IMR-90 (cell line): Measurements from ENCODE around the gene LRRC73. TPM values are rescaled to one million over a fixed set of nuclear protein-coding genes. Genes with fewer than 3 reads are reported as not detected.
A peak's percentile ranks its signal among the peaks of the same experiment; 100 is the strongest.

Source experiments
- ATAC-seq: fragments of 200-7000 bp; cut with Tn5 transposase; 2 replicates; pipeline ENCODE4 v1.9.1; 2020; ENCODE audit warnings: low read depth, mild to moderate bottlenecking, moderate library complexity
- BruUV-seq: library from RNA; stranded (reverse); fragments of 400-500 nt; replicated peaks from 2 replicates; lab custom pipeline; 2021; lab: Mats Ljungman, UMichigan
- CTCF ChIA-PET: fragments of 300-600 bp; formaldehyde crosslinking; extraction: SDS; loops from one replicate; lab custom pipeline; 2021; ENCODE audit warnings: antibody characterized with exemption; lab: Yijun Ruan, JAX
- POLR2A ChIA-PET: fragments of 300-600 bp; sonication (Branson Sonifier 250); formaldehyde crosslinking; loops from one replicate; lab custom pipeline; 2022; ENCODE audit warnings: antibody characterized with exemption; ENCODE audit not compliant: unreplicated experiment; lab: Charles Lee
- DNase-seq: peaks from one replicate; pipeline ENCODE4 v3.0.0; 2013
- H2AFZ ChIP-seq: replicated peaks from 2 replicates; pipeline ENCODE3; 2013; ENCODE audit warnings: low read length, mild to moderate bottlenecking; ENCODE audit not compliant: poor library complexity
- H2AK5ac ChIP-seq: 2 replicates; pipeline ENCODE4 v1.6.1; 2013; ENCODE audit warnings: low read depth, low read length, inconsistent platforms
- H2AK9ac ChIP-seq: replicated peaks from 2 replicates; pipeline ENCODE3; 2013; ENCODE audit warnings: mild to moderate bottlenecking, low read depth, low read length, moderate library complexity; ENCODE audit not compliant: poor library complexity
- H2BK120ac ChIP-seq: 2 replicates; pipeline ENCODE4 v1.6.1; 2013; ENCODE audit warnings: low read depth, low read length, inconsistent platforms
- H2BK15ac ChIP-seq: 3 replicates; pipeline ENCODE4 v1.6.1; 2013; ENCODE audit warnings: low read depth, low read length, inconsistent platforms
- H2BK20ac ChIP-seq: 2 replicates; pipeline ENCODE4 v1.6.1; 2013; ENCODE audit warnings: low read depth, mild to moderate bottlenecking, inconsistent platforms, low read length, moderate library complexity
- H2BK5ac ChIP-seq: 2 replicates; pipeline ENCODE4 v1.6.1; 2013; ENCODE audit warnings: mild to moderate bottlenecking, low read depth, low read length, inconsistent platforms; ENCODE audit not compliant: poor library complexity, severe bottlenecking
- H3K14ac ChIP-seq: replicated peaks from 2 replicates; pipeline ENCODE4 v1.6.1; 2013; ENCODE audit warnings: low read depth, low read length, inconsistent platforms
- H3K18ac ChIP-seq: 2 replicates; pipeline ENCODE4 v1.6.1; 2013; ENCODE audit warnings: low read depth, low read length, control low read depth
- H3K23ac ChIP-seq: 2 replicates; pipeline ENCODE4 v1.6.1; 2013; ENCODE audit warnings: low read depth, low read length, inconsistent platforms
- H3K27ac ChIP-seq: 2 replicates; pipeline ENCODE4 v1.5.1; 2013; ENCODE audit warnings: mild to moderate bottlenecking, control low read depth, low read length; ENCODE audit not compliant: insufficient read depth
- H3K27me3 ChIP-seq: 2 replicates; pipeline ENCODE4 v1.6.1; 2013; ENCODE audit warnings: low read length; ENCODE audit not compliant: control insufficient read depth, insufficient read depth
- H3K36me3 ChIP-seq: 2 replicates; pipeline ENCODE4 v1.6.1; 2013; ENCODE audit warnings: low read length, mixed read lengths; ENCODE audit not compliant: control insufficient read depth, insufficient read depth
- H3K4ac ChIP-seq: 2 replicates; pipeline ENCODE4 v1.6.1; 2013; ENCODE audit warnings: low read depth, low read length, inconsistent platforms
- H3K4me1 ChIP-seq: 2 replicates; pipeline ENCODE4 v1.6.1; 2013; ENCODE audit warnings: low read length, mixed read lengths; ENCODE audit not compliant: control insufficient read depth, insufficient read depth
- H3K4me2 ChIP-seq: 2 replicates; pipeline ENCODE4 v1.6.1; 2013; ENCODE audit warnings: low read depth, mild to moderate bottlenecking, control low read depth, low read length, moderate library complexity
- H3K4me3 ChIP-seq: 2 replicates; pipeline ENCODE4 v1.5.1; 2013; ENCODE audit warnings: low read depth, mild to moderate bottlenecking, control low read depth, low read length, moderate library complexity; ENCODE audit not compliant: insufficient read depth
- H3K56ac ChIP-seq: 2 replicates; pipeline ENCODE4 v1.6.1; 2013; ENCODE audit warnings: low read length, inconsistent platforms; ENCODE audit not compliant: insufficient read depth; ENCODE audit errors: extremely low read depth
- H3K79me1 ChIP-seq, 2 experiments: 2 replicates each; pipeline ENCODE4 v1.6.1; 2013; ENCODE audit warnings: low read length in 2 of 2, inconsistent platforms in 1 of 2, low read depth in 1 of 2
- H3K9ac ChIP-seq: 2 replicates; pipeline ENCODE4 v1.6.1; 2013; ENCODE audit warnings: low read depth, low read length, control low read depth
- H3K9me1 ChIP-seq: 2 replicates; pipeline ENCODE4 v1.6.1; 2013; ENCODE audit warnings: low read length, inconsistent platforms; ENCODE audit not compliant: insufficient read depth
- H3K9me3 ChIP-seq: 2 replicates; pipeline ENCODE4 v1.6.1; 2013; ENCODE audit warnings: low read length; ENCODE audit not compliant: control insufficient read depth, insufficient read depth
- H4K20me1 ChIP-seq: 2 replicates; pipeline ENCODE4 v1.6.1; 2013; ENCODE audit warnings: low read length, inconsistent platforms; ENCODE audit not compliant: insufficient read depth
- H4K5ac ChIP-seq: 2 replicates; pipeline ENCODE4 v1.6.1; 2013; ENCODE audit warnings: mild to moderate bottlenecking, low read depth, low read length, control low read depth
- H4K8ac ChIP-seq, 2 experiments: 2 replicates each; pipeline ENCODE4 v1.6.1; 2013; ENCODE audit warnings: low read depth in 2 of 2, low read length in 2 of 2, control low read depth in 1 of 2, inconsistent platforms in 1 of 2
- H4K91ac ChIP-seq: 2 replicates; pipeline ENCODE4 v1.6.1; 2013; ENCODE audit warnings: low read depth, low read length, inconsistent platforms; ENCODE audit not compliant: insufficient read depth
- BHLHE40 ChIP-seq: fragments of 150-350 bp; IDR thresholded peaks from 2 replicates; pipeline ENCODE4 v1.6.1; 2016; ENCODE audit warnings: mild to moderate bottlenecking, low read depth, low read length
- CEBPB ChIP-seq: IDR thresholded peaks from 2 replicates; pipeline ENCODE4 v1.6.1; 2012; ENCODE audit warnings: low read depth, low read length, improper control_type of control experiment
- CHD1 ChIP-seq: IDR thresholded peaks from 2 replicates; pipeline ENCODE4 v1.6.1; 2012; ENCODE audit warnings: low read depth, low read length, improper control_type of control experiment
- CTCF ChIP-seq: conservative IDR thresholded peaks from 2 replicates; pipeline ENCODE4 v1.5.1; 2012; ENCODE audit warnings: mild to moderate bottlenecking, low read depth, low read length, improper control_type of control experiment
- ELK1 ChIP-seq: fragments of 150-350 bp; IDR thresholded peaks from 2 replicates; pipeline ENCODE4 v1.6.1; 2016; ENCODE audit warnings: low read depth, mild to moderate bottlenecking, low read length, moderate library complexity, borderline replicate concordance
- FOS ChIP-seq: fragments of 150-350 bp; IDR thresholded peaks from 2 replicates; pipeline ENCODE4 v1.6.1; 2016; ENCODE audit warnings: low read depth, low read length
- MAFK ChIP-seq: IDR thresholded peaks from 2 replicates; pipeline ENCODE4 v1.6.1; 2012; ENCODE audit warnings: low read depth, low read length, improper control_type of control experiment
- MAZ ChIP-seq: IDR thresholded peaks from 2 replicates; pipeline ENCODE4 v1.6.1; 2012; ENCODE audit warnings: low read depth, mild to moderate bottlenecking, low read length, improper control_type of control experiment, moderate library complexity, borderline replicate concordance
- MXI1 ChIP-seq: IDR thresholded peaks from 2 replicates; pipeline ENCODE4 v1.6.1; 2012; ENCODE audit warnings: low read depth, mild to moderate bottlenecking, low read length, moderate library complexity, borderline replicate concordance
- NFE2L2 ChIP-seq: fragments of 150-350 bp; IDR thresholded peaks from 2 replicates; pipeline ENCODE4 v1.6.1; 2016; ENCODE audit warnings: low read depth, mild to moderate bottlenecking, low read length
- POLR2A ChIP-seq: IDR thresholded peaks from 2 replicates; pipeline ENCODE4 v1.6.1; 2012; ENCODE audit warnings: mild to moderate bottlenecking, low read depth, low read length
- RAD21 ChIP-seq: IDR thresholded peaks from 2 replicates; pipeline ENCODE4 v1.6.1; 2012; ENCODE audit warnings: low read length, improper control_type of control experiment
- RCOR1 ChIP-seq: IDR thresholded peaks from 2 replicates; pipeline ENCODE4 v1.6.1; 2012; ENCODE audit warnings: mild to moderate bottlenecking, low read length, improper control_type of control experiment; ENCODE audit not compliant: insufficient replicate concordance
- RFX5 ChIP-seq: IDR thresholded peaks from 2 replicates; pipeline ENCODE4 v1.8.0; 2012; ENCODE audit warnings: low read depth, mild to moderate bottlenecking, low read length, moderate library complexity
- SMC3 ChIP-seq: fragments of 150-350 bp; IDR thresholded peaks from 2 replicates; pipeline ENCODE4 v1.6.1; 2016; ENCODE audit warnings: low read depth, mild to moderate bottlenecking, antibody characterized with exemption, low read length, moderate library complexity
- USF2 ChIP-seq: fragments of 150-350 bp; IDR thresholded peaks from 2 replicates; pipeline ENCODE4 v1.6.1; 2017; ENCODE audit warnings: mild to moderate bottlenecking, antibody characterized with exemption, low read length, low read depth
- WGBS, 2 experiments: methylation state at CpG; one replicate each; pipeline versions ENCODE4 v1.1.5 to v1.1.7; 2013; ENCODE audit warnings: missing lambda C conversion rate in 2 of 2; ENCODE audit not compliant: insufficient read length in 1 of 2; ENCODE audit errors: extremely low coverage in 2 of 2; 5-methylcytosine and 5-hydroxymethylcytosine counted together
- dilution Hi-C: fragments of 300-500 bp; cut with HindIII; formaldehyde crosslinking; loops from one replicate; pipeline ENCODE4 v1.14.3; 2018; ENCODE audit warnings: low sequenced_read_pairs; ENCODE audit not compliant: unreplicated experiment
- in situ Hi-C: fragments of 300-500 bp; cut with MboI; formaldehyde crosslinking; loops from 3 replicates; pipeline ENCODE4 v1.14.3; 2019; ENCODE audit warnings: low sequenced_read_pairs, inconsistent platforms, mixed read lengths
- intact Hi-C: fragments of 100-400 bp; cut with micrococcal nuclease; formaldehyde crosslinking; loops from 2 replicates; pipeline ENCODE4 v1.10.0; 2022
- polyA plus RNA-seq, 3 experiments: library from polyadenylated mRNA; depleted of rRNA; stranded (reverse); fragments of >200 nt; gene quantifications; 2 replicates each; pipeline ENCODE4 v1.2.3, GENCODE V29; 2012; ENCODE audit warnings: low replicate concordance in 1 of 3
- total RNA-seq: library from RNA; depleted of rRNA; stranded (reverse); fragments of >200 nt; gene quantifications from 2 replicates; pipeline ENCODE4 v1.2.3, GENCODE V29; 2012

The LRRC73 gene
- total and polyA plus RNA-seq, 2 of the 4 experiments (the other 2 are of a cell fraction), result under 0.01 to 0.31 TPM

GRCh38 chr6:43508481-43509141 is 1.5 kb downstream of the LRRC73 start:
- H2BK120ac ChIP-seq, result no peak overlapping the region
- ChIA-PET POLR2A (no interaction called here), CTCF (interaction anchor here (1.0 kb wide), 1 partner anchor 8 kb away, joined by 3 read pairs; the partner anchor contains the start of genes POLR1C and YIPF3)
- H4K5ac ChIP-seq, result no peak overlapping the region
- no peak overlapping the region for H3K14ac ChIP-seq
- H2AK5ac ChIP-seq, result no peak overlapping the region
- no peak overlapping the region for H2AFZ ChIP-seq
- intact Hi-C loops, result no loop called here
- no peak overlapping the region for H4K8ac ChIP-seq
- peaks cover 44% of the 10 kb centered on the region for H3K36me3 ChIP-seq
- no peak for ATAC-seq
- 53% methylated on average over 2 of the region's 8 CpGs; no CpG with 5 or more reads in 1 of the 2 experiments for WGBS, 2 experiments
- H3K79me1 ChIP-seq, result peaks cover 0 to 14% of the 10 kb centered on the region in 2 experiments; a peak in 1 of 4 replicates
- peaks cover 3% of the 10 kb centered on the region; the same call in 1 of the 2 replicates for H3K9me1 ChIP-seq
- TF ChIP-seq MAZ (no peak), FOS (no peak), BHLHE40 (no peak), POLR2A (no peak), CEBPB (no peak), MAFK (no peak), ELK1 (no peak), RAD21 (no peak), MXI1 (no peak), USF2 (no peak), RCOR1 (no peak), SMC3 (no peak), CHD1 (no peak), RFX5 (no peak), NFE2L2 (no peak), CTCF (no peak)
- H3K4me3 ChIP-seq, result no peak overlapping the region
- no peak overlapping the region for H2BK15ac ChIP-seq
- no TSS peak for BruUV-seq
- H4K91ac ChIP-seq, result no peak overlapping the region
- H2BK5ac ChIP-seq, result no peak overlapping the region
- H3K9me3 ChIP-seq, result no peaks in the 10 kb centered on the region
- H3K27me3 ChIP-seq, result no peaks in the 10 kb centered on the region
- no peak overlapping the region for H3K4me2 ChIP-seq
- in situ Hi-C loops, result no loop called here
- no peak overlapping the region for H3K27ac ChIP-seq
- H3K56ac ChIP-seq, result no peak overlapping the region
- dilution Hi-C loops, result no loop called here
- peak overlapping the region; percentile 84 for H2AK9ac ChIP-seq
- DNase-seq, result no peak
- H3K4ac ChIP-seq, result no peak overlapping the region
- H3K18ac ChIP-seq, result no peak overlapping the region
- H4K20me1 ChIP-seq, result peaks cover 10% of the 10 kb centered on the region; the same call in 1 of the 2 replicates
- no peak overlapping the region for H2BK20ac ChIP-seq
- peaks cover 4% of the 10 kb centered on the region for H3K4me1 ChIP-seq
- H3K23ac ChIP-seq, result no peak overlapping the region
- H3K9ac ChIP-seq, result no peak overlapping the region
